ENCODE measurements around the gene LRIG1.

LRIG1 gene

DNA sequence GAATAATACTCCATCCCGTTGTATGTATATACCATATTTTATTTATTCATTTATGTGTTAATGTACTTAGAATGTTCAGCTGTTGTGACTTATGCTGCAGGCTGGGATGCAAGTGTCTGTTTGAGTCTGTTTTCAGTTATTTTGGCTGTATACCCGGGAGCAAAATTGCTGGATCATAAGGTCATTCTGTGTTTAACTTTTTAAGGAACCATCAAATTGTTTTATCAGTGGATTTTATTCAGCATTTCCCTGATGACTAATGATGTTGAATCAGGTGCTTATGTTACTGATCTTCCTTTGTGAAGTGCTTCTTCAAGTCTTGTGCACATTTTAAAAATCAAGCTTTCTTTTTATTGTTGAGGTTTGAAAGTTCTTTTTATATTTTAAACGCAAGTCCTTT lies 161.9 kb downstream of the LRIG1 start:
- DNase-seq: no peak

DNA sequence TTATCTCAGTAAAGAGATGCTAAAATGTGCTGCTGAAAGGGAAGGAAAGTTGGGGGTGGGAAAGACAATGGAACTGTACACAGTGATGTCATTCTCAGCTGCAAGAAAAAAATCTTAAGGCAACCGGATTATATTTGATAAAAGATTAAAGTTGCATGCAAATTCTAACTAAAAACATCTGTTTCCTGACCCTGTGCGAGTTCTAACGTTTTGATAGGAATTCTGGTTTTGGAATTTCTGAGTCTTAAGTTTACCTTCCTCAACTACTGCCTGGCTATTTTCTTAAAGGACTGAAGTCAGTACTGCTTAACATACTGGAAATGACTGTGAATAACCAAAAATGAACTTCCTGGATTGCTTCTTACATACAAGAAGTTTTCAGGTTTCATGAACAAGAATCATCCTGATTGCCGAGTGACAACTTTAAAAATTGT lies 164.5 kb downstream of the LRIG1 start:
- DNase-seq: no peak

DNA sequence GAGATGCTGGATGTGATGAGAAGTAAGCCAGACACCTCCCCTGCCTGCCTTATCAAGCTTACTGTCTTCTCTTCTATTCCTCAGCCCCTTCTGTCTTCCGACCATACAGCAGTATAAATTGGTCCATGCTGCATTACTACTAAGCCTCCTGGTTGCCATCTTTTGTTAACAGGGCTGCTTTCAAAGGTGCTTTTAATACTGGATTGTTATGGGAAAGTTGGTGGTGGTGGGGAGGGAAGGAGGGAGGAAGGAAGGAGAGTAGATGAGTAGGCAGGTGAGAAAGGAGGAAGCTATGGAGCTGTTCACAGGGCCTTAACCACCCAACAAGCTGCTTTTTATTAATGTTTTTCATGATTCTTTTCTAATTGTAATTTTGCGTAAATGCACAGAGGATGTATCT lies 165.2 kb downstream of the LRIG1 start:
- no peak for DNase-seq

Data from CD4-positive, alpha-beta T cell treated with Interleukin-15 for 1 hour (primary cell).